Muscle layer of duodenum (tissue), 2 donors: ENCODE measurements around the gene PRDM5.

Experiments
- H3K27ac ChIP-seq: one replicate; pipeline ENCODE4 v1.7.0; 2013; ENCODE audit warnings: mild to moderate bottlenecking, low read length
- H3K27me3 ChIP-seq: one replicate; pipeline ENCODE4 v1.7.0; 2013; ENCODE audit warnings: low read depth, mild to moderate bottlenecking, control low read depth, low read length
- H3K36me3 ChIP-seq, 2 donors: one replicate each; pipeline ENCODE4 v1.7.0; 2013; ENCODE audit warnings: low read length in 2 of 2, control low read depth in 1 of 2, mild to moderate bottlenecking in 1 of 2; ENCODE audit not compliant: insufficient read depth in 2 of 2, control insufficient read depth in 1 of 2
- H3K4me1 ChIP-seq, 2 donors: one replicate each; pipeline ENCODE4 v1.7.0; 2013; ENCODE audit warnings: low read length in 2 of 2, mild to moderate bottlenecking in 2 of 2, control low read depth in 1 of 2, moderate library complexity in 1 of 2; ENCODE audit not compliant: insufficient read depth in 2 of 2, control insufficient read depth in 1 of 2
- H3K4me3 ChIP-seq, 2 donors: one replicate each; pipeline ENCODE4 v1.7.0; 2013; ENCODE audit warnings: low read length in 2 of 2, low read depth in 1 of 2, mild to moderate bottlenecking in 1 of 2
- H3K9me3 ChIP-seq, 2 donors: one replicate each; pipeline ENCODE4 v1.7.0; 2013; ENCODE audit warnings: low read length in 2 of 2, control low read depth in 1 of 2, mild to moderate bottlenecking in 1 of 2; ENCODE audit not compliant: control insufficient read depth in 1 of 2
- donor health status: healthy.

Gene PRDM5

DNA sequence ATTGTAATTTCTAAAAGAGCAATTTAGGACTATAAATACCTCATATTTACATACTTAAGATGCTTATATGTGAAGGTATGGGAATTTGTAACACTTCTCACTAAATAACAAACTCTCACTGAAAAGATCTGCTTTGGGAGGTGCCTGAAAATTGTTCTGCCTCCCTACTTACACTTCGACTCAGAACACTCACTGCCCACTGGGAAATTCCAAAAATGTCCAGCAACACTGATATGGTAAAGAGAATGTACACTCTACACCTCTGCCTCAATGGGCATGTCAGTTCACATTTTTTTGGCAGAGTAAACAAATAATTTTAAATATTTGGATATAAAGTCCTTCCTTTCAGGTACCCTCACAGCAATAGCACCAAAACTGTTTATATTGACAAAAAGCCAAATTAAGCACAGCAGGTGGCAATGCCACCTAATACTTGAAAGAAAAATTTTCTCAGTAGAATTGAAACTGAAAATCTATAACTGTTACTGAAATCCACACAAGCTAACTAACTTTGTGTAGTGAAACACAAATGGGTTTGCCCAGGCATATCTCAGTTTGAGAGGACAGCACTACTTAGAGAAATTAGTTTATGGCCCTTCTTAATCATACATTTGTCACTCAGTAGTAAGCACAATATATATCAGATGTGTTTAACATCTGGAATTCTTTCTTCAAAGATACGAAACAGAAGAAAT lies 67.1 kb downstream of the PRDM5 start:
- Histone ChIP-seq H3K4me3 (no peak overlapping the region), H3K36me3 (no peaks in the 10 kb centered on the region), H3K4me1 (no peaks in the 10 kb centered on the region), H3K9me3 (no peaks in the 10 kb centered on the region), H3K27ac (no peak overlapping the region), H3K27me3 (no peaks in the 10 kb centered on the region)

DNA sequence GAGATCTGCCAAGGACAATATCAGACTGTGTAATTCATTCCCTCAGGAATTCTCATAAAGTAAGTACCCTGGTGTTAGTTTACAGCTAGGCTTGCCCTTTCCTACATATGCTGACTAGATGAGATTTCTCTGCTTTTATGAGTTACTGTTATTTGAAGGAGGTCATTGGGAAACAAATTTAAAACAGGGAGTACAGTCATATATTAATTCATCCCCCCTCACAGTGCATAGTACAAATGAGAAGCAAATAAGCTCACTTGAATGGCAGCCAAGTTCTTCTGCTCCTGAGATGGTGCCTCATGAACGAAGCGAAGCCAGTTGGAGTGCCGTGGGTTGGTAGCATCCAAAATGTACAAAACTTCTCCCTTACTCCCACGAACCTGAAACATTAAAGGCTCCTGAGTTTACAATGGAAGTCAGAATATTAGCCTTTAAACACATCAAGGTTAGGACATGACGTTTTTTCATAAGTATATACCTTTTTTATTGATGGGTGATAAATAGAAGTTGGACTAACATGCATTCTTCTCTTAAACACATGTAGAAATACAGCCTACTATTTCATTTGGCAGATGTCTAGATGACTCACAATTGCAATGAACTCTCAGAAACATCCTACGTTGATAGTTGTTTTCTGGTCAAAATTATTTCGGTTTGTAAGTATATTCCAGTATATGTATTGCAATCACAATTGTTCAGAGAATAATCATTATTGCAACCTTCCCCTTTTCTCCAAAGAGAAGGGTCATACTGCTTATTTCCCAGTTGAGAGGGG lies 69.2 kb downstream of the PRDM5 start:
- H3K9me3 ChIP-seq = no peaks in the 10 kb centered on the region
- H3K4me3 ChIP-seq = no peak overlapping the region
- no peaks in the 10 kb centered on the region for H3K27me3 ChIP-seq
- no peak overlapping the region for H3K27ac ChIP-seq
- no peaks in the 10 kb centered on the region for H3K36me3 ChIP-seq
- H3K4me1 ChIP-seq = no peaks in the 10 kb centered on the region

- H3K9me3 ChIP-seq = no peaks in the 10 kb centered on the region
- H3K27me3 ChIP-seq = no peaks in the 10 kb centered on the region
- H3K4me3 ChIP-seq = no peak overlapping the region
- H3K36me3 ChIP-seq = no peaks in the 10 kb centered on the region
- H3K27ac ChIP-seq = no peak overlapping the region
- H3K4me1 ChIP-seq = no peaks in the 10 kb centered on the region
These were observed 72.4 kb downstream of the PRDM5 start for GRCh38 chr4:120850018-120850599.

GRCh38 chr4:120847019-120847582 lies 75.4 kb downstream of the PRDM5 start:
- Histone ChIP-seq H3K27ac (no peak overlapping the region), H3K4me3 (no peak overlapping the region), H3K9me3 (no peaks in the 10 kb centered on the region), H3K36me3 (no peaks in the 10 kb centered on the region), H3K4me1 (no peaks in the 10 kb centered on the region), H3K27me3 (no peaks in the 10 kb centered on the region)

- Histone ChIP-seq H3K4me3 (no peak overlapping the region), H3K36me3 (no peaks in the 10 kb centered on the region), H3K9me3 (no peaks in the 10 kb centered on the region), H3K27ac (no peak overlapping the region), H3K4me1 (no peaks in the 10 kb centered on the region), H3K27me3 (no peaks in the 10 kb centered on the region)
These were observed 78.0 kb downstream of the PRDM5 start for GRCh38 chr4:120844528-120844921.

- H3K36me3 ChIP-seq = peaks cover 0 to 2% of the 10 kb centered on the region in 2 donors
- H3K4me1 ChIP-seq = no peaks in the 10 kb centered on the region
- no peaks in the 10 kb centered on the region for H3K27me3 ChIP-seq
- no peaks in the 10 kb centered on the region for H3K9me3 ChIP-seq
- H3K4me3 ChIP-seq = no peak overlapping the region
- H3K27ac ChIP-seq = no peak overlapping the region
These were observed 78.5 kb downstream of the PRDM5 start for GRCh38 chr4:120843849-120844527.

DNA sequence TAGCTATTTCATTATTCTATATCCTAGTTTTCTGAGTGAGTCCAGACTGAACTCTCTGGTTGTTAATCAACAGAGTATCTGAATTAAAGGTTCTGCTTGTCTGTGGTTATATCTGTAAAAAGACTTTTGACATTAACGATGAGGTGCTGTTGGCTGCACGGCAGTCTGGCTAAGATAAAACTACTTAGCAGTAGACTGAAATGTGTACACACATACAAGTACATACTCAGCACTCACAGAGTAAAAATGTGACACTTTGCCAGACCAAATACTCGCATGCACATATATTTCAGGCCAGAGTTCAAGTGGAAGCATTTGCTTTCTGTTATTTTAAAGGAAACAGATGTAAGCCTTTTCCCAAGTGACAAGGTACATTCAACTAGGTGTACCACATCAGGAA lies 80.5 kb downstream of the PRDM5 start:
- Histone ChIP-seq H3K4me1 (no peaks in the 10 kb centered on the region), H3K9me3 (no peaks in the 10 kb centered on the region), H3K27me3 (no peaks in the 10 kb centered on the region), H3K27ac (no peak overlapping the region), H3K36me3 (peaks cover 0 to 5% of the 10 kb centered on the region in 2 donors), H3K4me3 (no peak overlapping the region)

DNA sequence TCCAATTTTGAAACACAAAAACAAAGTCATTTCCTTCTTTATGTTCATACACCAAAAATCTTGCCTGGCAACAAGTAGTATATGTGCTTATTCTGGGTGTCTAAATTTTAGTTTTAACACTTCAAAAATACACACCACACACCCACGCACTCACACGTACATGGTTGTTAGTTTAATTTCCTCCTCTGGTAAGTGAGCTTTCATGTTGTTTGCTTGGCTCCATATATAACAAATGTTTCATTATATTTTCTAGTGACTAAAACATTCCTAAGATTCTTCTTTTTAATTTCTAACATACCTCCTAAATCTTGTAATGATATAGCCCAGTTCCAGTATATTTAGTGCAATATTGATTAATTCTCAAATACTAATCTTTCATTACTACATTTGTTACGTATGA lies 80.9 kb downstream of the PRDM5 start:
- no peak overlapping the region for H3K27ac ChIP-seq
- no peaks in the 10 kb centered on the region for H3K4me1 ChIP-seq
- H3K9me3 ChIP-seq = no peaks in the 10 kb centered on the region
- H3K36me3 ChIP-seq = peaks cover 0 to 5% of the 10 kb centered on the region in 2 donors
- H3K27me3 ChIP-seq = no peaks in the 10 kb centered on the region
- H3K4me3 ChIP-seq = no peak overlapping the region

GRCh38 chr4:120839974-120840751 lies 82.4 kb downstream of the PRDM5 start:
- Histone ChIP-seq H3K27ac (no peak overlapping the region), H3K27me3 (no peaks in the 10 kb centered on the region), H3K4me1 (no peaks in the 10 kb centered on the region), H3K9me3 (no peaks in the 10 kb centered on the region), H3K36me3 (peaks cover 0 to 5% of the 10 kb centered on the region in 2 donors), H3K4me3 (no peak overlapping the region)

DNA sequence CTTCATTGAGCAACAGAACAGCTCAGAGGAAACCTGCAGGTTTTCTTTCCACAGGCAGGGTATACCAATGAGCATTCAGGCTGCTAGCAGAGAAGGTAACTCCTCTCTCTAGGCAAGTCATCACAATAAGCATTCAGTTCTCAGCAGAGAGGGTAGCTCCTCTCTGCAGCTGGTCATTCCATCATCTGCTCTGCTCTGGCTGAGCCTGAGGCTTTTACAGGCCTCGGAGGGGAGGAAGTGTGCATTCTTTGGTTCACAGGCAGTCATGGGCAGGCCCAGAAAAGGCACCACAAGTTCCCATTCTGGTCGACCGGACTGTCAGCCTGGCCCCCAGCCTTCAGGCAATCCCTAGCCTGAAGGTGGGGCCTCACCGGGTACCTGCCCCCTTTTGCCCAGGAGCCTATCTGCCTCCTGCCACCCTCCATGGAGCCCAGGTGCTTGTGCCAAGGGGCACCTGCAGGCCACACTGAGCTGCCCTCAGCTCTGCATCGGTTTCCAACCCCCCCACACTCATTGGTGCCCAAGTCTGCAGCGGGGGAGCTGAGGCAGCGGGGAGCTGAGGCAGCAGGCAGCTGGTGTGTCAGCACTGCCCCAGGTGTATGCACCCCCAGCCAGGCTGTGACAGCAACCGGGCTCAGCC lies 83.1 kb downstream of the PRDM5 start:
- Histone ChIP-seq H3K9me3 (peaks cover under 1 to 4% of the 10 kb centered on the region in 2 donors), H3K4me3 (no peak overlapping the region), H3K27me3 (no peaks in the 10 kb centered on the region), H3K36me3 (peaks cover 0 to 5% of the 10 kb centered on the region in 2 donors), H3K4me1 (no peaks in the 10 kb centered on the region), H3K27ac (no peak overlapping the region)
